HepG2 (cell line): ENCODE data around the gene TM7SF3. TPM values are rescaled to one million over a fixed set of nuclear protein-coding genes. Genes with fewer than 3 reads are reported as not detected.

ENCODE experiments used
- YY1 ChIP-seq: IDR thresholded peaks from 2 replicates; pipeline ENCODE4 v1.6.1; 2011; ENCODE audit warnings: low read length, low read depth, moderate library complexity, mild to moderate bottlenecking; ENCODE audit not compliant: insufficient read depth, insufficient replicate concordance
- ZNF580 ChIP-seq: IDR thresholded peaks from 2 replicates; pipeline ENCODE4 v1.6.1; 2016; ENCODE audit warnings: low read depth, borderline replicate concordance
- ZNF646 ChIP-seq: sonication (generic); formaldehyde crosslinking; IDR thresholded peaks from 2 replicates; pipeline ENCODE4 v1.9.0; 2021; ENCODE audit warnings: mild to moderate bottlenecking, missing genetic modification reagents
- ZNF792 ChIP-seq: IDR thresholded peaks from 2 replicates; pipeline ENCODE4 v1.6.1; 2016
- polyA plus RNA-seq, 8 experiments: library from polyadenylated mRNA; depleted of rRNA in 3 of 8; stranded (reverse) in 7 of 8; unstranded in 1 of 8; fragments of >200 nt; fragmentation: Illumina TruSeq in 4 of 8; extraction: Trizol in 4 of 8; gene quantifications; 2 replicates each; pipeline versions ENCODE4 v1.2.1 to v1.2.3, GENCODE V29; 2011 to 2016; ENCODE audit warnings: low read depth in 4 of 8, missing spikeins in 1 of 8, mixed read lengths in 1 of 8; ENCODE audit not compliant: insufficient read depth in 1 of 8
- total RNA-seq, 5 experiments: library from RNA; depleted of rRNA; stranded (reverse); fragments of >200 nt; fragmentation: Illumina TruSeq; extraction: Trizol; gene quantifications; 2 replicates each; pipeline ENCODE4 v1.2.3, GENCODE V29; 2016; ENCODE audit warnings: low read depth in 1 of 5

TM7SF3 gene
- total and polyA plus RNA-seq, 2 of the 13 experiments (the other 11 are each of a cell fraction or from before 2014, with no cell fraction given): 116 to 142 TPM

- TF ChIP-seq ZNF646 (CRISPR knock-in tag) (no peak), ZNF792 (CRISPR knock-in tag) (no peak), YY1 (no peak), ZNF580 (no peak)
Observed at GRCh38 chr12:27015730-27016076, 1.5 kb upstream of the TM7SF3 start (continued).
